GM12878 (cell line): ENCODE data around the gene TMEM38A.
"Not testable (repeated sequence)": the region's sequence is repeated elsewhere in the genome, so short reads cannot be mapped to it uniquely, and the experiment has no call there.

Source experiments
- BRCA1 ChIP-seq: IDR thresholded peaks from 2 replicates; pipeline ENCODE4 v1.6.1; 2011; ENCODE audit warnings: low read depth, low read length, improper control_type of control experiment
- CTCF ChIP-seq, 3 experiments: IDR thresholded peaks in 2 of 3; conservative IDR thresholded peaks in 1 of 3; 2 replicates each; pipeline ENCODE4 v1.5.1; 2011; ENCODE audit warnings: low read depth in 3 of 3, low read length in 3 of 3, mild to moderate bottlenecking in 3 of 3, control low read depth in 2 of 3, moderate library complexity in 2 of 3, inconsistent platforms in 1 of 3, mixed read lengths in 1 of 3; ENCODE audit not compliant: control insufficient read depth in 2 of 3, insufficient read depth in 1 of 3; ENCODE audit errors: extremely low read depth in 1 of 3
- EGR1 ChIP-seq, 2 experiments: IDR thresholded peaks; 1 replicate in 1 of 2; 2 replicates in 1 of 2; pipeline ENCODE4 v1.6.1; 2011 to 2012; ENCODE audit warnings: low read depth in 2 of 2, low read length in 2 of 2, borderline replicate concordance in 1 of 2, mild to moderate bottlenecking in 1 of 2, moderate library complexity in 1 of 2
- MTA3 ChIP-seq: IDR thresholded peaks from 2 replicates; pipeline ENCODE4 v1.6.1; 2012; ENCODE audit warnings: low read length, inconsistent platforms, borderline replicate concordance
- POLR2A ChIP-seq: IDR thresholded peaks from 2 replicates; pipeline ENCODE4 v1.6.1; 2011; ENCODE audit warnings: low read depth, mild to moderate bottlenecking, low read length
- SMC3 ChIP-seq: IDR thresholded peaks from 2 replicates; pipeline ENCODE4 v1.6.1; 2011; ENCODE audit warnings: low read length, improper control_type of control experiment, borderline replicate concordance
- TAF1 ChIP-seq: IDR thresholded peaks from 2 replicates; pipeline ENCODE4 v1.6.1; 2011; ENCODE audit warnings: mild to moderate bottlenecking, low read depth, low read length, borderline replicate concordance
- ZBTB33 ChIP-seq: fragments of 450-650 bp; IDR thresholded peaks from 2 replicates; pipeline ENCODE4 v1.6.1; 2017; ENCODE audit warnings: mild to moderate bottlenecking

DNA sequence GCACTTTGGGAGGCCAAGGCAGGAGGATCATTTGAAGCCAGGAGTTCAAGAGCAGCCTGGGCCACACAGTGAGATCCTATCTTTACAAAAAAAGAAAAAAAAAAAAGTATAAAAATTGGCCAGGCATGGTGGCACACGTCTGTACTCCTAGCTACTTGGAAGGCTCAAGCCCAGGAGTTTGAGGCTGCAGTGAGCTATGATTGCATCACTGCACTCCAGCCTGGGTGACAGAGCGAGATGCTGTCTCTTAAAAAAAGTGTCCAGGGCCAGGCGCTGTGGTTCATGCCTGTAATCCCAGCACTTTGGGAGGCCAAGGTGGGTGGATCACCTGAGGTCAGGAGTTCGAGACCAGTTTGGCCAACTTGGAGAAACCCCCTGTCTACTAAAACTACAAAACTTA, 12.9 kb downstream of the TMEM38A start:
- not testable (repeated sequence) for TF ChIP-seq EGR1 (IDR thresholded peaks at IDR 0.05; ENCODE audit: borderline replicate concordance in 1 of 2, low read depth in 2 of 2, low read length in 2 of 2); BRCA1; POLR2A; ZBTB33; TAF1; MTA3; CTCF (IDR thresholded peaks at IDR 0.05 in 2 of 3, conservative IDR thresholded peaks at IDR 0.05 in 1 of 3; ENCODE audit: control insufficient read depth in 2 of 3, extremely low read depth in 1 of 3, insufficient read depth in 1 of 3, low read depth in 3 of 3, low read length in 3 of 3); SMC3
